Measurements from ENCODE around the gene IREB2. TPM values are rescaled to one million over a fixed set of nuclear protein-coding genes. Genes with fewer than 3 reads are reported as not detected.

The IREB2 gene
- polyA plus RNA-seq, 3 donors = 11.7 to 25.5 (median 16.7) TPM

GRCh38 chr15:78440375-78441373 lies 2.7 kb downstream of the IREB2 start:
- H3K9me3 ChIP-seq (replicated peaks in 1 of 2; ENCODE audit: control insufficient read depth in 1 of 2, insufficient read depth in 1 of 2, low read length in 2 of 2) = no peaks in the 10 kb centered on the region
- intact Hi-C loops (cut with micrococcal nuclease) = no loop called here
- no peak for TF ChIP-seq CTCF (IDR thresholded peaks at IDR 0.05)
- peaks cover 84% of the 10 kb centered on the region for H3K79me2 ChIP-seq (ENCODE audit: insufficient read depth, low read length)
- H3K4me1 ChIP-seq (ENCODE audit: control insufficient read depth in 1 of 2, insufficient read depth in 2 of 2, low read length in 2 of 2) = peaks cover 31 to 38% of the 10 kb centered on the region in 2 donors
- 80% methylated on average over 1 of the region's 3 CpGs for WGBS (ENCODE audit: insufficient coverage)
- H4K20me1 ChIP-seq (ENCODE audit: insufficient read depth, low read length) = peaks cover 49% of the 10 kb centered on the region
- peaks cover 48 to 58% of the 10 kb centered on the region in 2 donors for H3K36me3 ChIP-seq (replicated peaks in 1 of 2; ENCODE audit: control insufficient read depth in 1 of 2, insufficient read depth in 2 of 2, low read length in 2 of 2)
- H3K27me3 Mint-ChIP-seq (ENCODE audit: low read depth in 3 of 3) = no peaks in the 10 kb centered on the region
- peaks cover 37 to 47% of the 10 kb centered on the region in 2 donors for H3K36me3 Mint-ChIP-seq
- H3K27ac ChIP-seq (ENCODE audit: low read depth in 1 of 2, low read length in 2 of 2) = peak overlapping the region in 1 of 2 donors; percentile 4
- no peak overlapping the region for H2AFZ ChIP-seq (ENCODE audit: insufficient read depth, low read depth, low read length, poor library complexity, severe bottlenecking)
- peak overlapping the region in 1 of 3 experiments; percentile 15 for H3K4me3 ChIP-seq (replicated peaks in 1 of 3; ENCODE audit: low read depth in 2 of 3, low read length in 3 of 3)
- no peaks in the 10 kb centered on the region for H3K27me3 ChIP-seq (ENCODE audit: control insufficient read depth in 2 of 2, insufficient read depth in 2 of 2, low read length in 2 of 2)
- no peak overlapping the region for H3K9ac ChIP-seq (ENCODE audit: insufficient read depth, low read length, poor library complexity, severe bottlenecking)
- peak overlapping the region in 1 of 7 donors; percentile 32 for H3K27ac Mint-ChIP-seq
- DNase-seq = no peak
- H3K4me1 Mint-ChIP-seq = peaks cover 38% of the 10 kb centered on the region
- H3K4me3 Mint-ChIP-seq = no peak overlapping the region
- no peak overlapping the region for H3K4me2 ChIP-seq (replicated peaks; ENCODE audit: extremely low read depth, low read length, poor library complexity, severe bottlenecking)
- peaks cover 0 to 6% (median 0%) of the 10 kb centered on the region in 7 donors for H3K9me3 Mint-ChIP-seq

- Histone ChIP-seq H3K36me3 (replicated peaks in 1 of 2; ENCODE audit: control insufficient read depth in 1 of 2, insufficient read depth in 2 of 2, low read length in 2 of 2) (peaks cover 56 to 92% of the 10 kb centered on the region in 2 donors), H3K27ac (ENCODE audit: low read depth in 1 of 2, low read length in 2 of 2) (no peak overlapping the region)
- peaks cover 57 to 71% of the 10 kb centered on the region in 2 donors for H3K36me3 Mint-ChIP-seq
Measured at GRCh38 chr15:78444255-78444654, 6.2 kb downstream of the IREB2 start.

More at GRCh38 chr15:78444255-78444654, 6.2 kb downstream of the IREB2 start:
- Mint-ChIP-seq H3K27ac (no peak overlapping the region), H3K9me3 (peaks cover 0 to 2% (median 0%) of the 10 kb centered on the region in 7 donors), H3K4me3 (no peak overlapping the region), H3K27me3 (ENCODE audit: low read depth in 3 of 3) (no peaks in the 10 kb centered on the region), H3K4me1 (peaks cover 33% of the 10 kb centered on the region)
- Histone ChIP-seq H3K9me3 (replicated peaks in 1 of 2; ENCODE audit: control insufficient read depth in 1 of 2, insufficient read depth in 1 of 2, low read length in 2 of 2) (no peaks in the 10 kb centered on the region), H3K4me2 (replicated peaks; ENCODE audit: extremely low read depth, low read length, poor library complexity, severe bottlenecking) (no peak overlapping the region), H3K27me3 (ENCODE audit: control insufficient read depth in 2 of 2, insufficient read depth in 2 of 2, low read length in 2 of 2) (no peaks in the 10 kb centered on the region), H3K9ac (ENCODE audit: insufficient read depth, low read length, poor library complexity, severe bottlenecking) (no peak overlapping the region), H4K20me1 (ENCODE audit: insufficient read depth, low read length) (peaks cover 85% of the 10 kb centered on the region), H3K4me3 (replicated peaks in 1 of 3; ENCODE audit: low read depth in 2 of 3, low read length in 3 of 3) (no peak overlapping the region), H3K4me1 (ENCODE audit: control insufficient read depth in 1 of 2, insufficient read depth in 2 of 2, low read length in 2 of 2) (peaks cover 16 to 22% of the 10 kb centered on the region in 2 donors), H2AFZ (ENCODE audit: insufficient read depth, low read depth, low read length, poor library complexity, severe bottlenecking) (no peak overlapping the region), H3K79me2 (ENCODE audit: insufficient read depth, low read length) (peaks cover 100% of the 10 kb centered on the region)
- DNase-seq = no peak
- WGBS (ENCODE audit: insufficient coverage) = no CpG with 5 or more reads among the region's 1 CpG
- intact Hi-C loops (cut with micrococcal nuclease) = no loop called here
- TF ChIP-seq CTCF (IDR thresholded peaks at IDR 0.05) = no peak

Data from CD14-positive monocyte (primary cell).